C4-2B (cell line): ENCODE results near the gene PCSK5.
A peak's percentile ranks its signal among the peaks of the same experiment; 100 is the strongest.

Experiments used
- H3K27ac ChIP-seq: fragments of 450-650 bp; 2 replicates; pipeline ENCODE4 v1.5.1; 2017
- ZFX ChIP-seq: fragments of 450-650 bp; IDR thresholded peaks from 2 replicates; pipeline ENCODE4 v1.6.1; 2017
- TF ChIP-seq, protein P1 (sequence below): fragments of 450-650 bp; conservative IDR thresholded peaks from 2 replicates; pipeline ENCODE4 v1.5.1; 2017; ENCODE audit warnings: mild to moderate bottlenecking

The PCSK5 gene

GRCh38 chr9:76162751-76163500 lies 272.5 kb downstream of the PCSK5 start:
- TF ChIP-seq, protein P1, sequence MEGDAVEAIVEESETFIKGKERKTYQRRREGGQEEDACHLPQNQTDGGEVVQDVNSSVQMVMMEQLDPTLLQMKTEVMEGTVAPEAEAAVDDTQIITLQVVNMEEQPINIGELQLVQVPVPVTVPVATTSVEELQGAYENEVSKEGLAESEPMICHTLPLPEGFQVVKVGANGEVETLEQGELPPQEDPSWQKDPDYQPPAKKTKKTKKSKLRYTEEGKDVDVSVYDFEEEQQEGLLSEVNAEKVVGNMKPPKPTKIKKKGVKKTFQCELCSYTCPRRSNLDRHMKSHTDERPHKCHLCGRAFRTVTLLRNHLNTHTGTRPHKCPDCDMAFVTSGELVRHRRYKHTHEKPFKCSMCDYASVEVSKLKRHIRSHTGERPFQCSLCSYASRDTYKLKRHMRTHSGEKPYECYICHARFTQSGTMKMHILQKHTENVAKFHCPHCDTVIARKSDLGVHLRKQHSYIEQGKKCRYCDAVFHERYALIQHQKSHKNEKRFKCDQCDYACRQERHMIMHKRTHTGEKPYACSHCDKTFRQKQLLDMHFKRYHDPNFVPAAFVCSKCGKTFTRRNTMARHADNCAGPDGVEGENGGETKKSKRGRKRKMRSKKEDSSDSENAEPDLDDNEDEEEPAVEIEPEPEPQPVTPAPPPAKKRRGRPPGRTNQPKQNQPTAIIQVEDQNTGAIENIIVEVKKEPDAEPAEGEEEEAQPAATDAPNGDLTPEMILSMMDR = no peak
- TF ChIP-seq ZFX = no peak
- H3K27ac ChIP-seq = no peak overlapping the region

GRCh38 chr9:76166526-76166925 lies 276.1 kb downstream of the PCSK5 start:
- TF ChIP-seq, protein P1 = no peak
- no peak for TF ChIP-seq ZFX
- no peak overlapping the region for H3K27ac ChIP-seq

GRCh38 chr9:76176171-76176570 lies 285.7 kb downstream of the PCSK5 start:
- no peak overlapping the region for H3K27ac ChIP-seq
- TF ChIP-seq, protein P1 = no peak
- no peak for TF ChIP-seq ZFX

- no peak overlapping the region for H3K27ac ChIP-seq
- TF ChIP-seq, protein P1 = no peak
- TF ChIP-seq ZFX = no peak
Measured at GRCh38 chr9:76177931-76178330, 287.5 kb downstream of the PCSK5 start.

DNA sequence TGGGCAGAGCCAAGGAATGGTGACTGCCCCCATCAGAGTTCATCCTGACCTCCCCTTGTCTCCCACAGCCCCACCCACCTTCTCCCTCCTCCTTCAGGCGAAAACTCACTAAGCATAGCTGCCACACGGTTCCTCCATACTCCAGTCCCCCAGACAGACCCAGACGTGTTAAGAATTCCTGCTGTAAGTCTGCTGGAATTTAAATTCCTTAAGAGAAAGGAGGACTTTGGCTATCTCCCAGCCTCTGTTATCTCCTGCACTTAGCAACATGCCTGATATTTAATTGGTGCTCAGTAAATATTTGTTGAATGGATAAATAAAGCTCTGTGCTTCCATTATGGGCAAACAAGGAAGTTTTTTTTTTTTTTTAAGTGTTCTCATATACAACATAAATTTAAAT lies 290.1 kb downstream of the PCSK5 start:
- H3K27ac ChIP-seq = no peak overlapping the region
- TF ChIP-seq ZFX = no peak
- TF ChIP-seq, protein P1 = no peak

- H3K27ac ChIP-seq = peak overlapping the region; percentile 68
- TF ChIP-seq ZFX = no peak
- TF ChIP-seq, protein P1 = no peak
Measured at GRCh38 chr9:76181020-76181641, 290.7 kb downstream of the PCSK5 start.

DNA sequence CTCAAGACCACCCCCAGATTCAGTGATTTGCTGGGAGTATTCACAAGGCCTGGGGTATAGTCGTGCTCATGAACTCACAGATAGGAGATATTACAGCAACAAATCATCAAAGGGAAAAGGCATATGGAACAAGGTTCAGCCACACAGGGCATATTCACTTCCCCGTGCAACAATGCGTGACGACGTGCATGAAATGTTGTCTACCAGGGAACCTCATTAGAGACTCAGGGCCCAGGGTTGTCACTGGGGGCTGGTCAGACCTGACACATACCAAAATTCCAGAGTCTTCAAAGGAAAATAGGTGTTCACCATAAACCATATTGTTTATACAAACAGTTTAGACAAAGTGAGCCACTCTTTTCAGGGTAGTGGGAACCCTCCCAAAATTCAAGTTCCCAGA lies 291.3 kb downstream of the PCSK5 start:
- TF ChIP-seq ZFX = no peak
- TF ChIP-seq, protein P1 = no peak
- peak overlapping the region; percentile 68 for H3K27ac ChIP-seq
